Measurements from ENCODE around the gene RNPS1. TPM values are rescaled to one million over a fixed set of nuclear protein-coding genes. Genes with fewer than 3 reads are reported as not detected.

Gene RNPS1
- total and polyA plus RNA-seq, 2 donors (not counting 3 experiments of a cell fraction or from before 2014, with no cell fraction given) = 206 to 209 TPM

GRCh38 chr16:2236337-2237101 is 31.4 kb downstream of the RNPS1 start, which contains the start of gene DNASE1L2:
Gene DNASE1L2, plus strand, starts transcription at chr16:2236444. Its CDS starts 373 bp downstream, at chr16:2236817.
- BruUV-seq (replicated peaks) = no TSS peak

GRCh38 chr16:2235695-2236336 is 32.1 kb downstream of the RNPS1 start:
- TF ChIP-seq MYC (IDR thresholded peaks at IDR 0.05; ENCODE audit: low read depth, low read length) (no peak), POLR2A (IDR thresholded peaks at IDR 0.05; ENCODE audit: low read depth, low read length) (no peak), FOS (IDR thresholded peaks at IDR 0.05; ENCODE audit: borderline replicate concordance, insufficient read depth, low read length) (no peak), JUN (IDR thresholded peaks at IDR 0.05; ENCODE audit: borderline replicate concordance, insufficient read depth, insufficient read length, low read depth) (no peak), POLR2AphosphoS5 (IDR thresholded peaks at IDR 0.05; ENCODE audit: insufficient read depth, low read depth, low read length) (no peak), EZH2 (IDR thresholded peaks at IDR 0.05; ENCODE audit: borderline replicate concordance, low read depth, low read length, severe bottlenecking) (no peak), GATA2 (IDR thresholded peaks at IDR 0.05; ENCODE audit: insufficient read depth, insufficient read length, low read depth, low read length) (no peak), CTCF (IDR thresholded peaks at IDR 0.05; ENCODE audit: extremely low read depth in 1 of 2, insufficient read depth in 1 of 2, low read depth in 1 of 2, low read length in 2 of 2) (no peak), MAX (IDR thresholded peaks at IDR 0.05; ENCODE audit: insufficient read depth, insufficient read length) (no peak)
- dilution Hi-C loops (cut with MboI; ENCODE audit: extremely low pct_ligation_motif_present, low sequenced_read_pairs) (no loop called here), intact Hi-C loops (cut with micrococcal nuclease) (no loop called here)
- H3K27me3 ChIP-seq (ENCODE audit: control insufficient read depth in 2 of 2, insufficient read depth in 2 of 2, low read length in 2 of 2) = peaks cover 5 to 18% of the 10 kb centered on the region in 2 experiments
- no peaks in the 10 kb centered on the region for H4K20me1 ChIP-seq (replicated peaks; ENCODE audit: control insufficient read depth, extremely low read depth, insufficient read depth, low read length)
- H3K4me1 ChIP-seq (ENCODE audit: control insufficient read depth, extremely low read depth, insufficient read depth, low read length) = peaks cover 10% of the 10 kb centered on the region
- H3K9me3 ChIP-seq (replicated peaks; ENCODE audit: control insufficient read depth, insufficient read depth, low read length) = no peaks in the 10 kb centered on the region
- ChIA-PET CTCF (interaction anchor here (2.4 kb wide), 1 partner anchor 16 kb away, joined by 11 read pairs; the partner anchor contains the start of gene ECI1), POLR2A (no interaction called here)
- no peak overlapping the region for H3K27ac ChIP-seq (ENCODE audit: insufficient read depth, low read depth, low read length)
- H3K4me3 ChIP-seq (replicated peaks in 1 of 3; ENCODE audit: insufficient read depth in 1 of 3, low read depth in 1 of 3, low read length in 3 of 3) = no peak overlapping the region
- H3K36me3 ChIP-seq (ENCODE audit: control insufficient read depth in 2 of 2, extremely low read depth in 1 of 2, insufficient read depth in 2 of 2, low read length in 2 of 2) = peaks cover 9 to 38% of the 10 kb centered on the region in 2 experiments
- no peaks in the 10 kb centered on the region for H3K79me2 ChIP-seq (ENCODE audit: control insufficient read depth, insufficient read depth, low read length)
- no peak overlapping the region for H3K4me2 ChIP-seq (ENCODE audit: insufficient read depth, low read length)
- no TSS peak for BruUV-seq (replicated peaks)
- H3K9ac ChIP-seq (replicated peaks; ENCODE audit: extremely low read depth, insufficient read depth, low read length) = no peak overlapping the region
- H3K9me1 ChIP-seq (replicated peaks; ENCODE audit: control insufficient read depth, extremely low read depth, insufficient read depth, low read length) = no peaks in the 10 kb centered on the region
- FAIRE-seq (no peak), DNase-seq (ENCODE audit: low read depth, low spot score) (no peak)
- no peak overlapping the region for H2AFZ ChIP-seq (ENCODE audit: low read depth, low read length)

More at GRCh38 chr16:2236337-2237101, 31.4 kb downstream of the RNPS1 start, which contains the start of gene DNASE1L2:
- Histone ChIP-seq H2AFZ (ENCODE audit: low read depth, low read length) (no peak within 1 kb of the TSS), H3K79me2 (ENCODE audit: control insufficient read depth, insufficient read depth, low read length) (no peaks in the 10 kb centered on the region), H3K36me3 (ENCODE audit: control insufficient read depth in 2 of 2, extremely low read depth in 1 of 2, insufficient read depth in 2 of 2, low read length in 2 of 2) (peaks cover 8 to 34% of the 10 kb centered on the region in 2 experiments), H3K9ac (replicated peaks; ENCODE audit: extremely low read depth, insufficient read depth, low read length) (no peak within 1 kb of the TSS), H3K4me1 (ENCODE audit: control insufficient read depth, extremely low read depth, insufficient read depth, low read length) (peaks cover 10% of the 10 kb centered on the region), H4K20me1 (replicated peaks; ENCODE audit: control insufficient read depth, extremely low read depth, insufficient read depth, low read length) (no peaks in the 10 kb centered on the region), H3K4me3 (replicated peaks in 1 of 3; ENCODE audit: insufficient read depth in 1 of 3, low read depth in 1 of 3, low read length in 3 of 3) (peak within 1 kb of the TSS in 1 of 3 experiments; percentile 14), H3K4me2 (ENCODE audit: insufficient read depth, low read length) (peak within 1 kb of the TSS; percentile 22), H3K9me1 (replicated peaks; ENCODE audit: control insufficient read depth, extremely low read depth, insufficient read depth, low read length) (no peaks in the 10 kb centered on the region), H3K27ac (ENCODE audit: insufficient read depth, low read depth, low read length) (no peak within 1 kb of the TSS), H3K9me3 (replicated peaks; ENCODE audit: control insufficient read depth, insufficient read depth, low read length) (no peaks in the 10 kb centered on the region), H3K27me3 (ENCODE audit: control insufficient read depth in 2 of 2, insufficient read depth in 2 of 2, low read length in 2 of 2) (peaks cover 5 to 18% of the 10 kb centered on the region in 2 experiments)
- FAIRE-seq (no peak), DNase-seq (ENCODE audit: low read depth, low spot score) (peak; percentile 25)
- ChIA-PET CTCF (interaction anchor here (0.9 to 2.4 kb wide), 2 partner anchors 15 to 265 kb away, joined by 3 to 11 read pairs; partner anchors contain the start of gene ECI1), POLR2A (no interaction called here)
- intact Hi-C loops (cut with micrococcal nuclease) (no loop called here), dilution Hi-C loops (cut with MboI; ENCODE audit: extremely low pct_ligation_motif_present, low sequenced_read_pairs) (no loop called here)
- no peak for TF ChIP-seq FOS (IDR thresholded peaks at IDR 0.05; ENCODE audit: borderline replicate concordance, insufficient read depth, low read length)
- no peak for TF ChIP-seq EZH2 (IDR thresholded peaks at IDR 0.05; ENCODE audit: borderline replicate concordance, low read depth, low read length, severe bottlenecking)
- TF ChIP-seq MYC (IDR thresholded peaks at IDR 0.05; ENCODE audit: low read depth, low read length) = no peak

Data from endothelial cell of umbilical vein (primary cell).